IMR-90 (cell line): ENCODE results near the gene GALNT4. TPM values are rescaled to one million over a fixed set of nuclear protein-coding genes. Genes with fewer than 3 reads are reported as not detected.

Experiments used
- ATAC-seq: fragments of 200-7000 bp; cut with Tn5 transposase; 2 replicates; pipeline ENCODE4 v1.9.1; 2020; ENCODE audit warnings: low read depth, mild to moderate bottlenecking, moderate library complexity
- BruUV-seq: library from RNA; stranded (reverse); fragments of 400-500 nt; replicated peaks from 2 replicates; lab custom pipeline; 2021; lab: Mats Ljungman, UMichigan
- CTCF ChIA-PET: fragments of 300-600 bp; formaldehyde crosslinking; extraction: SDS; loops from one replicate; lab custom pipeline; 2021; ENCODE audit warnings: antibody characterized with exemption; lab: Yijun Ruan, JAX
- POLR2A ChIA-PET: fragments of 300-600 bp; sonication (Branson Sonifier 250); formaldehyde crosslinking; loops from one replicate; lab custom pipeline; 2022; ENCODE audit warnings: antibody characterized with exemption; ENCODE audit not compliant: unreplicated experiment; lab: Charles Lee
- DNase-seq: peaks from one replicate; pipeline ENCODE4 v3.0.0; 2013
- H2AFZ ChIP-seq: replicated peaks from 2 replicates; pipeline ENCODE3; 2013; ENCODE audit warnings: low read length, mild to moderate bottlenecking; ENCODE audit not compliant: poor library complexity
- H2AK5ac ChIP-seq: 2 replicates; pipeline ENCODE4 v1.6.1; 2013; ENCODE audit warnings: low read depth, low read length, inconsistent platforms
- H2AK9ac ChIP-seq: replicated peaks from 2 replicates; pipeline ENCODE3; 2013; ENCODE audit warnings: mild to moderate bottlenecking, low read depth, low read length, moderate library complexity; ENCODE audit not compliant: poor library complexity
- H2BK120ac ChIP-seq: 2 replicates; pipeline ENCODE4 v1.6.1; 2013; ENCODE audit warnings: low read depth, low read length, inconsistent platforms
- H2BK15ac ChIP-seq: 3 replicates; pipeline ENCODE4 v1.6.1; 2013; ENCODE audit warnings: low read depth, low read length, inconsistent platforms
- H2BK20ac ChIP-seq: 2 replicates; pipeline ENCODE4 v1.6.1; 2013; ENCODE audit warnings: low read depth, mild to moderate bottlenecking, inconsistent platforms, low read length, moderate library complexity
- H2BK5ac ChIP-seq: 2 replicates; pipeline ENCODE4 v1.6.1; 2013; ENCODE audit warnings: mild to moderate bottlenecking, low read depth, low read length, inconsistent platforms; ENCODE audit not compliant: poor library complexity, severe bottlenecking
- H3K14ac ChIP-seq: replicated peaks from 2 replicates; pipeline ENCODE4 v1.6.1; 2013; ENCODE audit warnings: low read depth, low read length, inconsistent platforms
- H3K18ac ChIP-seq: 2 replicates; pipeline ENCODE4 v1.6.1; 2013; ENCODE audit warnings: low read depth, low read length, control low read depth
- H3K23ac ChIP-seq: 2 replicates; pipeline ENCODE4 v1.6.1; 2013; ENCODE audit warnings: low read depth, low read length, inconsistent platforms
- H3K27ac ChIP-seq: 2 replicates; pipeline ENCODE4 v1.5.1; 2013; ENCODE audit warnings: mild to moderate bottlenecking, control low read depth, low read length; ENCODE audit not compliant: insufficient read depth
- H3K27me3 ChIP-seq: 2 replicates; pipeline ENCODE4 v1.6.1; 2013; ENCODE audit warnings: low read length; ENCODE audit not compliant: control insufficient read depth, insufficient read depth
- H3K36me3 ChIP-seq: 2 replicates; pipeline ENCODE4 v1.6.1; 2013; ENCODE audit warnings: low read length, mixed read lengths; ENCODE audit not compliant: control insufficient read depth, insufficient read depth
- H3K4ac ChIP-seq: 2 replicates; pipeline ENCODE4 v1.6.1; 2013; ENCODE audit warnings: low read depth, low read length, inconsistent platforms
- H3K4me1 ChIP-seq: 2 replicates; pipeline ENCODE4 v1.6.1; 2013; ENCODE audit warnings: low read length, mixed read lengths; ENCODE audit not compliant: control insufficient read depth, insufficient read depth
- H3K4me2 ChIP-seq: 2 replicates; pipeline ENCODE4 v1.6.1; 2013; ENCODE audit warnings: low read depth, mild to moderate bottlenecking, control low read depth, low read length, moderate library complexity
- H3K4me3 ChIP-seq: 2 replicates; pipeline ENCODE4 v1.5.1; 2013; ENCODE audit warnings: low read depth, mild to moderate bottlenecking, control low read depth, low read length, moderate library complexity; ENCODE audit not compliant: insufficient read depth
- H3K56ac ChIP-seq: 2 replicates; pipeline ENCODE4 v1.6.1; 2013; ENCODE audit warnings: low read length, inconsistent platforms; ENCODE audit not compliant: insufficient read depth; ENCODE audit errors: extremely low read depth
- H3K79me1 ChIP-seq, 2 experiments: 2 replicates each; pipeline ENCODE4 v1.6.1; 2013; ENCODE audit warnings: low read length in 2 of 2, inconsistent platforms in 1 of 2, low read depth in 1 of 2
- H3K9ac ChIP-seq: 2 replicates; pipeline ENCODE4 v1.6.1; 2013; ENCODE audit warnings: low read depth, low read length, control low read depth
- H3K9me1 ChIP-seq: 2 replicates; pipeline ENCODE4 v1.6.1; 2013; ENCODE audit warnings: low read length, inconsistent platforms; ENCODE audit not compliant: insufficient read depth
- H3K9me3 ChIP-seq: 2 replicates; pipeline ENCODE4 v1.6.1; 2013; ENCODE audit warnings: low read length; ENCODE audit not compliant: control insufficient read depth, insufficient read depth
- H4K20me1 ChIP-seq: 2 replicates; pipeline ENCODE4 v1.6.1; 2013; ENCODE audit warnings: low read length, inconsistent platforms; ENCODE audit not compliant: insufficient read depth
- H4K5ac ChIP-seq: 2 replicates; pipeline ENCODE4 v1.6.1; 2013; ENCODE audit warnings: mild to moderate bottlenecking, low read depth, low read length, control low read depth
- H4K8ac ChIP-seq, 2 experiments: 2 replicates each; pipeline ENCODE4 v1.6.1; 2013; ENCODE audit warnings: low read depth in 2 of 2, low read length in 2 of 2, control low read depth in 1 of 2, inconsistent platforms in 1 of 2
- H4K91ac ChIP-seq: 2 replicates; pipeline ENCODE4 v1.6.1; 2013; ENCODE audit warnings: low read depth, low read length, inconsistent platforms; ENCODE audit not compliant: insufficient read depth
- BHLHE40 ChIP-seq: fragments of 150-350 bp; IDR thresholded peaks from 2 replicates; pipeline ENCODE4 v1.6.1; 2016; ENCODE audit warnings: mild to moderate bottlenecking, low read depth, low read length
- WGBS, 2 experiments: methylation state at CpG; one replicate each; pipeline versions ENCODE4 v1.1.5 to v1.1.7; 2013; ENCODE audit warnings: missing lambda C conversion rate in 2 of 2; ENCODE audit not compliant: insufficient read length in 1 of 2; ENCODE audit errors: extremely low coverage in 2 of 2; 5-methylcytosine and 5-hydroxymethylcytosine counted together
- dilution Hi-C: fragments of 300-500 bp; cut with HindIII; formaldehyde crosslinking; loops from one replicate; pipeline ENCODE4 v1.14.3; 2018; ENCODE audit warnings: low sequenced_read_pairs; ENCODE audit not compliant: unreplicated experiment
- in situ Hi-C: fragments of 300-500 bp; cut with MboI; formaldehyde crosslinking; loops from 3 replicates; pipeline ENCODE4 v1.14.3; 2019; ENCODE audit warnings: low sequenced_read_pairs, inconsistent platforms, mixed read lengths
- intact Hi-C: fragments of 100-400 bp; cut with micrococcal nuclease; formaldehyde crosslinking; loops from 2 replicates; pipeline ENCODE4 v1.10.0; 2022
- polyA plus RNA-seq, 3 experiments: library from polyadenylated mRNA; depleted of rRNA; stranded (reverse); fragments of >200 nt; gene quantifications; 2 replicates each; pipeline ENCODE4 v1.2.3, GENCODE V29; 2012; ENCODE audit warnings: low replicate concordance in 1 of 3
- total RNA-seq: library from RNA; depleted of rRNA; stranded (reverse); fragments of >200 nt; gene quantifications from 2 replicates; pipeline ENCODE4 v1.2.3, GENCODE V29; 2012

The GALNT4 gene
- total and polyA plus RNA-seq, 2 of the 4 experiments (the other 2 are of a cell fraction): 2.6 to 9.0 TPM

DNA sequence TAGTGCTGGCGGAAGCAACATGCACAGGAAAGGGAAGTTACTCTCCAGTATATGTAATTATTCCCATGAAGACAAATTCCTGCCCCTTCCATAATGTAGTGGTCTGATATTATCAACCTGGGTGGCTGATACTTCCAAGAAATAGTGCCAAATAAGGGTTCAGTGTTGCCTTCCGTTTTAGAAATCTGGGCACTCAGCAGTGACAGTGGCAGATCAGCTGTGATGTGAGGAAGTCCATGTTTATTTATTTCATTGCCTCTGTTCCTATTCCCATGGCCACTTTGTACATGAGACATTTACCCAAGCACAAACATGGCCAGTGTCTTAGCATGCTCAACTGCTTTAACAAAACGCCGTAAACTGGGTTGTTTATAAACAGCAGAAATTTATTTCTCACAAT, 21.6 kb upstream of the GALNT4 start:
- no peak overlapping the region for H3K18ac ChIP-seq
- H3K9me1 ChIP-seq: no peaks in the 10 kb centered on the region
- no peak overlapping the region for H3K4me3 ChIP-seq
- no peak overlapping the region for H4K5ac ChIP-seq
- no peak overlapping the region for H4K8ac ChIP-seq
- H2AK9ac ChIP-seq: no peak overlapping the region
- no peak overlapping the region for H2BK15ac ChIP-seq
- H4K91ac ChIP-seq: no peak overlapping the region
- H3K4me1 ChIP-seq: no peaks in the 10 kb centered on the region
- no peak overlapping the region for H3K27ac ChIP-seq
- H2AK5ac ChIP-seq: no peak overlapping the region; the same call in 1 of the 2 replicates
- WGBS, 2 experiments: no CpG with 5 or more reads among the region's 4 CpGs
- no peak for TF ChIP-seq BHLHE40
- no peak overlapping the region for H2BK120ac ChIP-seq
- intact Hi-C loops (loop anchor here (10.0 kb wide), 1 partner anchor 1359 kb away; no protein-coding TSS in a partner anchor), dilution Hi-C loops (no loop called here), in situ Hi-C loops (loop anchor here (10.0 kb wide), 2 partner anchors 159 to 1389 kb away; partner anchors contain the start of gene ATP2B1)
- no peak for ATAC-seq
- H3K27me3 ChIP-seq: no peaks in the 10 kb centered on the region
- H3K14ac ChIP-seq: no peak overlapping the region
- H3K36me3 ChIP-seq: no peaks in the 10 kb centered on the region
- ChIA-PET CTCF (no interaction called here), POLR2A (no interaction called here)
- no peak overlapping the region for H3K4me2 ChIP-seq
- H3K23ac ChIP-seq: no peak overlapping the region
- H3K9ac ChIP-seq: no peak overlapping the region
- DNase-seq: no peak
- no peak overlapping the region for H2BK5ac ChIP-seq
- no peak overlapping the region for H2BK20ac ChIP-seq
- no peaks in the 10 kb centered on the region for H3K79me1 ChIP-seq
- no peaks in the 10 kb centered on the region for H4K20me1 ChIP-seq
- H2AFZ ChIP-seq: no peak overlapping the region
- H3K9me3 ChIP-seq: no peaks in the 10 kb centered on the region
- H3K4ac ChIP-seq: no peak overlapping the region
- H3K56ac ChIP-seq: no peak overlapping the region
- no TSS peak for BruUV-seq
